Esophagus squamous epithelium (tissue), 5 donors: Measurements from ENCODE around the gene OTOP1. TPM values are rescaled to one million over a fixed set of nuclear protein-coding genes. Genes with fewer than 3 reads are reported as not detected.
A peak's percentile ranks its signal among the peaks of the same experiment; 100 is the strongest.
"Not testable (repeated sequence)": the region's sequence is repeated elsewhere in the genome, so short reads cannot be mapped to it uniquely, and the experiment has no call there.

Source experiments
- DNase-seq: peaks from one replicate; lab custom pipeline; 2025; lab: John Stamatoyannopoulos, UW
- H3K27ac ChIP-seq, 4 donors: fragments of 200-600 bp; sonication (generic); one replicate each; pipeline ENCODE4 v1.5.1; 2016 to 2019; ENCODE audit warnings: mild to moderate bottlenecking in 1 of 4
- H3K27me3 ChIP-seq, 4 donors: fragments of 200-600 bp; sonication (generic); 1 replicate in 3 of 4; 2 replicates in 1 of 4; pipeline versions ENCODE4 v1.5.1 to v1.6.0; 2017 to 2021; ENCODE audit warnings: antibody characterized with exemption in 1 of 4
- H3K36me3 ChIP-seq, 3 donors: fragments of 200-600 bp; sonication (generic); one replicate each; pipeline ENCODE4 v1.5.1; 2016 to 2019
- H3K4me1 ChIP-seq, 3 donors: fragments of 200-600 bp; sonication (generic); one replicate each; pipeline ENCODE4 v1.5.1; 2017 to 2019
- H3K4me3 ChIP-seq, 4 donors: fragments of 200-600 bp; sonication (generic); 1 replicate in 3 of 4; 2 replicates in 1 of 4; pipeline ENCODE4 v1.5.1; 2016 to 2019; ENCODE audit warnings: mild to moderate bottlenecking in 2 of 4, moderate library complexity in 1 of 4
- H3K9me3 ChIP-seq, 3 donors: fragments of 200-600 bp; sonication (generic); one replicate each; pipeline ENCODE4 v1.5.1; 2016 to 2019
- CTCF ChIP-seq, 6 experiments: fragments of 450-650 bp in 4 of 6; fragments of 200-600 bp in 2 of 6; sonication (generic) in 2 of 6; IDR thresholded peaks; one replicate each; pipeline ENCODE4 v1.5.1; 2016 to 2019; ENCODE audit warnings: antibody characterized with exemption in 6 of 6, mild to moderate bottlenecking in 4 of 6, moderate library complexity in 4 of 6
- POLR2A ChIP-seq, 4 donors: fragments of 450-650 bp; IDR thresholded peaks; one replicate each; pipeline ENCODE4 v1.6.1; 2017; ENCODE audit warnings: antibody characterized with exemption in 4 of 4, mild to moderate bottlenecking in 4 of 4, moderate library complexity in 3 of 4
- WGBS, 2 donors: methylation state at CpG; one replicate each; pipeline ENCODE4 v1.1.5; 2018; 5-methylcytosine and 5-hydroxymethylcytosine counted together
- intact Hi-C: fragments of 100-400 bp; cut with DNase I; formaldehyde crosslinking; loops from one replicate; pipeline ENCODE4 v1.15.0; 2022
- total RNA-seq, 4 donors: library from RNA; depleted of rRNA; stranded (reverse); fragments of >200 nt; gene quantifications; one replicate each; pipeline ENCODE4 v1.1.0, GENCODE V29; 2016
- donor health status: DM: yes; HTN: yes; CAD: no.

The OTOP1 gene
- total RNA-seq, 4 donors from 2014 or later: 0.19 to 0.53 (median 0.34) TPM; not detected in 1

- intact Hi-C loops: no loop called here
- WGBS, 2 donors: 92 to 96% methylated on average over 1 to 2 of the region's 3 CpGs
These were observed 31.4 kb downstream of the OTOP1 start for GRCh38 chr4:4195354-4195753.

GRCh38 chr4:4188557-4188956 lies 38.2 kb downstream of the OTOP1 start:
- H3K36me3 ChIP-seq, intact Hi-C loops, H3K27ac ChIP-seq, H3K4me3 ChIP-seq, DNase-seq, H3K9me3 ChIP-seq, H3K4me1 ChIP-seq: not testable (repeated sequence)
- WGBS, 2 donors: 68% methylated on average over 3 of the region's 3 CpGs; no CpG with 5 or more reads in 1 of the 2 donors
- peaks cover 0 to 30% (median 0%) of the 10 kb centered on the region in 4 donors for H3K27me3 ChIP-seq

More at GRCh38 chr4:4195354-4195753, 31.4 kb downstream of the OTOP1 start:
- H3K36me3 ChIP-seq: no peaks in the 10 kb centered on the region
- peaks cover 0 to 24% (median 0%) of the 10 kb centered on the region in 4 donors for H3K27me3 ChIP-seq
- H3K4me1 ChIP-seq: no peaks in the 10 kb centered on the region
- no peak overlapping the region for H3K27ac ChIP-seq
- TF ChIP-seq CTCF (IDR thresholded peaks at IDR 0.05) (no peak), POLR2A (IDR thresholded peaks at IDR 0.05) (no peak)
- no peak overlapping the region for H3K4me3 ChIP-seq
- DNase-seq: no peak
- no peaks in the 10 kb centered on the region for H3K9me3 ChIP-seq

GRCh38 chr4:4185528-4185927 lies 41.2 kb downstream of the OTOP1 start:
- WGBS, 2 donors: 63 to 67% methylated on average over 3 of the region's 3 CpGs
- DNase-seq: no peak
- no peak overlapping the region for H3K27ac ChIP-seq
- H3K4me3 ChIP-seq: no peak overlapping the region
- intact Hi-C loops: no loop called here
- no peaks in the 10 kb centered on the region for H3K36me3 ChIP-seq
- peaks cover 0 to 30% (median 0%) of the 10 kb centered on the region in 4 donors for H3K27me3 ChIP-seq
- no peaks in the 10 kb centered on the region for H3K4me1 ChIP-seq
- H3K9me3 ChIP-seq: no peaks in the 10 kb centered on the region
- TF ChIP-seq CTCF (IDR thresholded peaks at IDR 0.05) (no peak), POLR2A (IDR thresholded peaks at IDR 0.05) (no peak)

GRCh38 chr4:4182835-4183568 lies 43.7 kb downstream of the OTOP1 start:
- H3K27ac ChIP-seq: no peak overlapping the region
- no peaks in the 10 kb centered on the region for H3K9me3 ChIP-seq
- peak in 5 of 6 experiments; percentile 43 to 76 (median 48) for TF ChIP-seq CTCF (IDR thresholded peaks at IDR 0.05)
- TF ChIP-seq POLR2A (IDR thresholded peaks at IDR 0.05): no peak
- WGBS, 2 donors: 43 to 49% methylated on average over 10 to 15 of the region's 19 CpGs
- no peak for DNase-seq
- no peak overlapping the region for H3K4me3 ChIP-seq
- intact Hi-C loops: no loop called here
- peaks cover 0 to 30% (median 0%) of the 10 kb centered on the region in 4 donors for H3K27me3 ChIP-seq
- H3K4me1 ChIP-seq: no peaks in the 10 kb centered on the region
- no peaks in the 10 kb centered on the region for H3K36me3 ChIP-seq

- Histone ChIP-seq H3K4me3 (no peak overlapping the region), H3K36me3 (no peaks in the 10 kb centered on the region), H3K4me1 (no peaks in the 10 kb centered on the region), H3K27ac (no peak overlapping the region), H3K9me3 (no peaks in the 10 kb centered on the region), H3K27me3 (peaks cover 0 to 17% (median 0%) of the 10 kb centered on the region in 4 donors)
- DNase-seq: no peak
- intact Hi-C loops: no loop called here
- no peak for TF ChIP-seq POLR2A (IDR thresholded peaks at IDR 0.05)
- no peak for TF ChIP-seq CTCF (IDR thresholded peaks at IDR 0.05)
- WGBS, 2 donors: 89 to 90% methylated on average over 10 of the region's 10 CpGs
These were observed 56.1 kb downstream of the OTOP1 start for GRCh38 chr4:4170596-4171150.

- H3K4me3 ChIP-seq, H3K9me3 ChIP-seq, intact Hi-C loops, H3K4me1 ChIP-seq, H3K27ac ChIP-seq, DNase-seq, H3K36me3 ChIP-seq: not testable (repeated sequence)
- peaks cover 0 to 20% (median 0%) of the 10 kb centered on the region in 4 donors for H3K27me3 ChIP-seq
- WGBS, 2 donors: 82 to 83% methylated on average over 2 to 15 of the region's 19 CpGs
These were observed 58.5 kb downstream of the OTOP1 start for GRCh38 chr4:4167981-4168780.

GRCh38 chr4:4166986-4167385 lies 59.7 kb downstream of the OTOP1 start:
- H3K36me3 ChIP-seq, H3K27ac ChIP-seq, DNase-seq, H3K9me3 ChIP-seq, intact Hi-C loops, H3K4me3 ChIP-seq, H3K4me1 ChIP-seq: not testable (repeated sequence)
- peaks cover 0 to 20% (median 0%) of the 10 kb centered on the region in 4 donors for H3K27me3 ChIP-seq
- 30 to 54% methylated on average over 4 to 7 of the region's 13 CpGs for WGBS, 2 donors

- H3K4me1 ChIP-seq, H3K27ac ChIP-seq, H3K4me3 ChIP-seq, H3K9me3 ChIP-seq, intact Hi-C loops, H3K36me3 ChIP-seq, DNase-seq: not testable (repeated sequence)
- WGBS, 2 donors: 74 to 85% methylated on average over 12 to 18 of the region's 18 CpGs
- H3K27me3 ChIP-seq: peaks cover 0 to 20% (median 0%) of the 10 kb centered on the region in 4 donors
These were observed 60.9 kb downstream of the OTOP1 start for GRCh38 chr4:4165701-4166392.
